Mesendoderm (in vitro differentiated cells): ENCODE measurements around the gene LHB.

Experiments
- DNase-seq: peaks from one replicate; pipeline ENCODE4 v3.0.0; 2013
- H2AK5ac ChIP-seq: 2 replicates; pipeline ENCODE4 v1.6.1; 2013; ENCODE audit warnings: low read length, inconsistent platforms
- H2BK120ac ChIP-seq: 2 replicates; pipeline ENCODE4 v1.6.1; 2013; ENCODE audit warnings: low read depth, mild to moderate bottlenecking, low read length, moderate library complexity, mixed read lengths
- H2BK15ac ChIP-seq: replicated peaks from 2 replicates; pipeline ENCODE4 v1.6.1; 2013; ENCODE audit warnings: low read depth, mild to moderate bottlenecking, moderate library complexity
- H2BK5ac ChIP-seq: 2 replicates; pipeline ENCODE4 v1.6.1; 2013; ENCODE audit warnings: low read length, inconsistent platforms
- H3K18ac ChIP-seq: 2 replicates; pipeline ENCODE4 v1.6.1; 2013; ENCODE audit warnings: mild to moderate bottlenecking, low read length, mixed read lengths
- H3K23ac ChIP-seq: one replicate; pipeline ENCODE4 v1.6.1; 2013; ENCODE audit warnings: low read length
- H3K27ac ChIP-seq: 2 replicates; pipeline ENCODE4 v1.5.1; 2013; ENCODE audit warnings: low read depth, mild to moderate bottlenecking, inconsistent platforms, low read length, moderate library complexity
- H3K27me3 ChIP-seq: 2 replicates; pipeline ENCODE4 v1.6.1; 2013; ENCODE audit warnings: low read length, control low read depth, mild to moderate bottlenecking, inconsistent platforms; ENCODE audit not compliant: insufficient read depth, poor library complexity
- H3K36me3 ChIP-seq: 2 replicates; pipeline ENCODE4 v1.6.1; 2013; ENCODE audit warnings: low read length, inconsistent platforms; ENCODE audit not compliant: control insufficient read depth, insufficient read depth
- H3K4ac ChIP-seq: one replicate; pipeline ENCODE4 v1.6.1; 2013; ENCODE audit warnings: low read depth, mild to moderate bottlenecking, low read length, moderate library complexity
- H3K4me1 ChIP-seq: 2 replicates; pipeline ENCODE4 v1.6.1; 2013; ENCODE audit warnings: low read depth, low read length, inconsistent platforms; ENCODE audit not compliant: control insufficient read depth
- H3K4me2 ChIP-seq: 2 replicates; pipeline ENCODE4 v1.6.1; 2013; ENCODE audit warnings: low read length
- H3K4me3 ChIP-seq: 2 replicates; pipeline ENCODE4 v1.5.1; 2013; ENCODE audit warnings: mild to moderate bottlenecking, low read length
- H3K56ac ChIP-seq: one replicate; pipeline ENCODE4 v1.6.1; 2013; ENCODE audit warnings: low read length
- H3K79me1 ChIP-seq: 2 replicates; pipeline ENCODE4 v1.6.1; 2013; ENCODE audit warnings: low read length, inconsistent platforms
- H3K79me2 ChIP-seq: 2 replicates; pipeline ENCODE4 v1.6.1; 2013; ENCODE audit warnings: mild to moderate bottlenecking, low read length; ENCODE audit not compliant: control insufficient read depth, insufficient read depth
- H3K9ac ChIP-seq: 2 replicates; pipeline ENCODE4 v1.6.1; 2013; ENCODE audit warnings: low read length, inconsistent platforms
- H4K5ac ChIP-seq: one replicate; pipeline ENCODE4 v1.6.1; 2013; ENCODE audit warnings: low read length
- H4K8ac ChIP-seq: one replicate; pipeline ENCODE4 v1.6.1; 2013; ENCODE audit warnings: low read depth, mild to moderate bottlenecking, control low read depth, low read length, moderate library complexity
- WGBS: extraction: QIAGEN DNeasy Blood & Tissue Kit; methylation state at CpG from one replicate; pipeline ENCODE4 v1.1.7; 2013; ENCODE audit warnings: low lambda C conversion rate, missing lambda C conversion rate; ENCODE audit not compliant: insufficient coverage; ENCODE audit errors: extremely low coverage; 5-methylcytosine and 5-hydroxymethylcytosine counted together

Gene LHB

DNA sequence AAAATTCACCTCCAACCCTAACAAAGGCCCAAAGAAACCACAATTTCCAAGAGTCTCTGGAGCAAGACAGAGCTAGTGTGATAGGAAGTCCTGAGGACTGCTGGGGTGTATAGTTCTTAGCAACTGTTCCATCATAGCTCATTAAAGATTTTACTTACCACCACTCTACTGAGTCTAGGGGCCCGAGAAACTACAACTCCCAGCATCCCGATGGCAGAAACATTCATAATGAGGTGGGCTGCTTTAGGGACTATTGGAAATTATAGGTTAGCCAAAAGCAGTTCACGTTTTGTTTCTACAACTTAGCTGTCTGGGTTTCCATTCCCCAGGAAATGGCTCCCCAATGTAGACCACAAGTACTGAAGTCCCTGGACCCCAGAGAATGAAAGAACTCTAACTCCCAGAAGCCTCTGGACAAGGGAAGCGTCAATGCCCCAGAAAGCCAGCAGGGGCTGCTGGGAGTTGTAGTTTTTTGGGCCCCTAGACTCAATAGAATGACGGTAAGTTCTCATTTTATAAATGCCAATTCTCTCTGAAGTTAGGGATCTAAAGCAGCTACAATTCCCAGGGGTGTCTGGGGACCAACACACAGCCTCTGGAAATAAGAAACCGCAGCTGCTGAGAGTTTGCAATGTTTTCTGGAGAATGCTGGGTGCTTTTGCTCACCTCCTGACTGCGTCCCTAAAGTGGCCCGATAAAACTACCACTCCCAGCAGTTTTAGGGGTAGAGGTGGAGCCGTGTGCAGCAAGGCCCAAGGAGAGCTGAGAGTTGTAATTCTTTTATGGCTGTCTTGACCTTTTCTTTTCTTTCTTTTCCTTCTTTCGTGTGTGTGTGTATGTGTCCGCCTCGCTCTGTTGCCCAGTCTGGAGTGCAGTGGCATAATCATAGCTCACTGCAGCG, 40.7 kb downstream of the LHB start:
- H3K27ac ChIP-seq, result no peak overlapping the region
- no peaks in the 10 kb centered on the region for H3K27me3 ChIP-seq
- DNase-seq, result peak; percentile 75
- H2AK5ac ChIP-seq, result no peak overlapping the region
- no peak overlapping the region for H4K8ac ChIP-seq
- H3K4ac ChIP-seq, result no peak overlapping the region
- no peak overlapping the region for H2BK15ac ChIP-seq
- no peak overlapping the region for H4K5ac ChIP-seq
- H2BK5ac ChIP-seq, result no peak overlapping the region
- no CpG with 5 or more reads among the region's 13 CpGs for WGBS
- no peaks in the 10 kb centered on the region for H3K4me1 ChIP-seq
- H3K56ac ChIP-seq, result no peak overlapping the region
- no peak overlapping the region for H3K4me3 ChIP-seq
- H3K36me3 ChIP-seq, result peaks cover 7% of the 10 kb centered on the region
- no peaks in the 10 kb centered on the region for H3K79me2 ChIP-seq
- H3K23ac ChIP-seq, result no peak overlapping the region
- no peak overlapping the region for H3K9ac ChIP-seq
- H2BK120ac ChIP-seq, result no peak overlapping the region
- H3K79me1 ChIP-seq, result no peaks in the 10 kb centered on the region
- no peak overlapping the region for H3K18ac ChIP-seq
- H3K4me2 ChIP-seq, result no peak overlapping the region

DNA sequence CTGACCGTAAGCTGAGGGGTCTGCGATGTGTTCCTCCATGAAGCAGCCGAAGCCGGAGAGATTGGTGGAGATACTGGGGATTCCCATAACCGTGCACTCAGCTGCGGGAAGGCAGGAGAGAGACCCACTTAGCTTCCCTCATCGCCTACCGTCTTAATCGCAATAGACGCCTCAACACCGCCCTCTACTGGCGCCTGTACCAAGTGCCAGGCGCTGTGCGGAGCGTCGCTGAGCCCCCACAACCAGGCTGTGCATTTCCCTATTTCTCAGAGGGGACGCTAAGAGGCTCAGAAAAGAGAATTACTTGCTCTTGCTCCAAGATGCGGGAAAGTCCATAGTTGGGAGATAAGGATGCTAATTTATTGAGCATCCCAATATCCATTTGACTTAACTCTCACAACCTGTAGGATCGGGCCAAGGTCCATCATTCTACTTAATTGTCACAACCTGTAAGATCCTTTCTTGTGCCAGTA, 45.9 kb downstream of the LHB start:
- H3K4me3 ChIP-seq, result no peak overlapping the region
- no peak overlapping the region for H3K18ac ChIP-seq
- no peak overlapping the region for H3K4me2 ChIP-seq
- H4K5ac ChIP-seq, result no peak overlapping the region
- H3K27me3 ChIP-seq, result no peaks in the 10 kb centered on the region
- H3K4ac ChIP-seq, result no peak overlapping the region
- H3K79me2 ChIP-seq, result peaks cover 5% of the 10 kb centered on the region
- no peak overlapping the region for H3K27ac ChIP-seq
- H2AK5ac ChIP-seq, result no peak overlapping the region
- no peak overlapping the region for H3K9ac ChIP-seq
- peaks cover 5% of the 10 kb centered on the region for H3K36me3 ChIP-seq
- no peaks in the 10 kb centered on the region for H3K4me1 ChIP-seq
- no peak overlapping the region for H2BK5ac ChIP-seq
- no CpG with 5 or more reads among the region's 19 CpGs for whole genome bisulfite sequencing
- H3K23ac ChIP-seq, result no peak overlapping the region
- no peak overlapping the region for H2BK15ac ChIP-seq
- no peak overlapping the region for H4K8ac ChIP-seq
- H3K56ac ChIP-seq, result no peak overlapping the region
- DNase-seq, result peak; percentile 84
- peaks cover 5% of the 10 kb centered on the region for H3K79me1 ChIP-seq
- no peak overlapping the region for H2BK120ac ChIP-seq

DNA sequence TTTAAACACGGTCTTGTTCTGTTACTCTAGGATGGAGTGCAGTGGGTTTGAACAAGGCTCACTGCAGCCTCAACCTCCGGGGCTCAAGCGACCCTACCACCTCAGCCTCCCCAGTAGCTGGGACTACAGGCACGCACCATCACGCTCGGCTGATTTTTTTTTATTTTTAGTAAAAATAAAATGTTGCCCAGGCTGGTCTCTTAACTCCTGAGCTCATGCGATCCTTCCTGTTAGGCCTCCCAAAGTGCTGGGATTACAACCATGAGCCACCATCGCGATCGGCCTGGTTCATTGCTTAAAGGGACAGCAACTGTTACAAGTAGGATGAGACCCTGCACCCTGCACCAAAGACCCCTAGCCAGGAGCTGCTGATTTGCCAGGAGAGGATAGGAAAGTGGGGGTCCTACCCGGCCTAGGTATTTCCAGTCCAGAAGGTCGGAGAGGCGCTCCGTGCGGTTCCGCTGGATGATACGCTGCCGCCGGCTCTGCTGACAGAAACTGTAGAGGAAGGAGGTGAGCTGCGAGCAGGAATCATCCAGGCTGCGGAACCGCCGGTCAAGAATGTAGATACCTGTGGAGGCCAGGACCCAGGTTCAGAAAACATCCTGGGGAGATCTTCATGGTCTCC, 46.6 kb downstream of the LHB start:
- Histone ChIP-seq H3K79me1 (peaks cover 6% of the 10 kb centered on the region), H3K9ac (no peak overlapping the region), H3K18ac (no peak overlapping the region), H2BK120ac (no peak overlapping the region), H3K23ac (no peak overlapping the region), H3K56ac (no peak overlapping the region), H3K4me3 (no peak overlapping the region), H3K36me3 (peaks cover 5% of the 10 kb centered on the region), H4K5ac (no peak overlapping the region), H2AK5ac (no peak overlapping the region), H3K4ac (no peak overlapping the region), H3K27me3 (no peaks in the 10 kb centered on the region), H3K27ac (no peak overlapping the region), H3K79me2 (peaks cover 12% of the 10 kb centered on the region), H3K4me1 (no peaks in the 10 kb centered on the region), H2BK5ac (no peak overlapping the region), H3K4me2 (no peak overlapping the region), H2BK15ac (no peak overlapping the region), H4K8ac (no peak overlapping the region)
- no CpG with 5 or more reads among the region's 23 CpGs for WGBS
- no peak for DNase-seq

DNA sequence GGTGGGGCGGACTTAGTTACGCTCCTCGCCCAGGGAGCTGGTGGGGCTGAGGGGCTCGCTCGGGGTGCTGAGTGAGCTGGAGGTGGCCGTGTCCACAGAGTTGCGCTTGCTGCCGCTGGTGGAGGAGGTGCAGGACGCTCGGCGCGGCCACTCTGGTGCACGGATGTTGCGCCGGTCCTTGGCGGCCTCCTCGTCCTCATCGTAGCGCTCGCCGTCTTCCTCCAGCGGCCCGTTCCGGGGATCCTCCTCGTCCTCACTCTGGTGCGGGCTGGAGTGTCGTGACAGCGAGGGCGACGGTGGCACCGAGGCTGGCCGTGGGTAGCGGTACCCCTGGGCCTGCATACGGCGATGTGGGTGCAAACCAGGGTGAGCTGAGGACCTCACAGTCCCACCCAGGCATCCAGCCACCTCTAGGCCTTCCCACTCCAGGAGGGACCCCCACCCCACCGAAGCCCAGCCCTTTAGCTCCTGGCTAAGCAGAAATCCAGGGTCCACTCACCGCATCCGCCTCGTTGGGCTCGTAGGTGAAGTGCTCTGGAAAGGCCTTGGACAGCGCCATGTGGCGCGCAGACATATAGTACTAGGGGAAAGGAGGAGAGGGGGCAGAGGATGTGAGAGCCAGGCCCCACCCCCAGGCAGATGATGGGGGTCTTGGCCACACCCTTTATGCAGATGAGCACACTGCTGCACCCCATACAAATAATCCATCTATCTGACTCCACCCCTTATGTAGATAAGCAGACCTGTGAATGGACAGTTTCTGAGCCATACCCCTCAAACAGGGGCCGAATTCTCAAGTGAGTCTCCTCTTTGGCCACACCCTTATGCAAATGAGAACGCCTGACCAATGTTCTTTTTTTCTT, 47.4 kb downstream of the LHB start:
- Histone ChIP-seq H2BK5ac (no peak overlapping the region), H3K9ac (no peak overlapping the region), H3K56ac (no peak overlapping the region), H3K36me3 (peaks cover 5% of the 10 kb centered on the region), H2BK120ac (no peak overlapping the region), H3K23ac (no peak overlapping the region), H3K79me1 (peaks cover 6% of the 10 kb centered on the region), H3K27ac (no peak overlapping the region), H3K79me2 (peaks cover 13% of the 10 kb centered on the region), H4K8ac (no peak overlapping the region), H4K5ac (no peak overlapping the region), H3K4me3 (no peak overlapping the region), H2AK5ac (no peak overlapping the region), H3K4me2 (no peak overlapping the region), H3K18ac (no peak overlapping the region), H3K4ac (no peak overlapping the region), H2BK15ac (no peak overlapping the region), H3K27me3 (no peaks in the 10 kb centered on the region), H3K4me1 (peaks cover 2% of the 10 kb centered on the region)
- peak; percentile 81 for DNase-seq
- no CpG with 5 or more reads among the region's 45 CpGs for WGBS

DNA sequence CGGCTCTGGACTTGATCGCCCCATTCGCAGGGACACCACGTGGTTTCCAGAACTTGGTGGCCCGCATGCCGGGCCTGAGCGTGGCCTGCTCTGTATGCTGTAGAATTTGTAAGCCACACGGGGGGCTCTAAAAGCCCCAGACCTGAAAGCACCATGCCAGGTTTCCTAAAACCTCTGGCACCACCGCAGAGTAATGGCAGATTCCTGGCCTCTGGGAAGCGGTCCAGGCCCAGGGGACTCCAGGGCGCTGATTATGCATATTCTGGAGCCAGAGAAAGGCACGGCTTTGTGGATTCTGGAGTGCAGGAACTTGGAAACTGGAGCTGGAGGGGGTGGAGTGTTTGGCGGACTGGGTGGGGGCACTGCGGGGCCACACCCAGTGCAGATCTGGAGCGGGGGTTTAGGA, 48.1 kb downstream of the LHB start:
- Histone ChIP-seq H3K36me3 (peaks cover 2% of the 10 kb centered on the region), H3K27ac (no peak overlapping the region)
- WGBS, result no CpG with 5 or more reads among the region's 15 CpGs

More for the DNA sequence above, 48.1 kb downstream of the LHB start:
- no peak overlapping the region for H2BK5ac ChIP-seq
- peaks cover 6% of the 10 kb centered on the region for H3K79me1 ChIP-seq
- no peak overlapping the region for H2BK120ac ChIP-seq
- H3K79me2 ChIP-seq, result peaks cover 13% of the 10 kb centered on the region
- no peak overlapping the region for H3K18ac ChIP-seq
- H3K27me3 ChIP-seq, result no peaks in the 10 kb centered on the region
- H3K4me1 ChIP-seq, result peaks cover 8% of the 10 kb centered on the region
- DNase-seq, result no peak
- no peak overlapping the region for H4K8ac ChIP-seq
- no peak overlapping the region for H3K56ac ChIP-seq
- no peak overlapping the region for H2BK15ac ChIP-seq
- H3K4ac ChIP-seq, result no peak overlapping the region
- no peak overlapping the region for H3K9ac ChIP-seq
- no peak overlapping the region for H2AK5ac ChIP-seq
- H4K5ac ChIP-seq, result no peak overlapping the region
- H3K23ac ChIP-seq, result no peak overlapping the region
- no peak overlapping the region for H3K4me3 ChIP-seq
- no peak overlapping the region for H3K4me2 ChIP-seq
